Loucy (cell line): ENCODE measurements around the gene PDXP.

ENCODE experiments used
- H2AFZ ChIP-seq: fragments of 200-600 bp; sonication (generic); 2 replicates; pipeline ENCODE4 v1.6.0; 2016; ENCODE audit warnings: antibody characterized with exemption, mild to moderate bottlenecking, low read length, moderate library complexity
- H3F3A ChIP-seq: fragments of 200-600 bp; 2 replicates; pipeline ENCODE4 v1.6.0; 2016; ENCODE audit warnings: antibody characterized with exemption, low read depth, mild to moderate bottlenecking
- H3K27me3 ChIP-seq: fragments of 200-600 bp; sonication (generic); 2 replicates; pipeline ENCODE4 v1.6.1; 2014; ENCODE audit warnings: low read length, mild to moderate bottlenecking; ENCODE audit not compliant: insufficient read depth, poor library complexity, severe bottlenecking
- H3K36me3 ChIP-seq: fragments of 200-600 bp; sonication (generic); 2 replicates; pipeline ENCODE4 v1.6.1; 2016; ENCODE audit warnings: low read length; ENCODE audit not compliant: insufficient read depth
- H3K4me1 ChIP-seq: fragments of 200-600 bp; sonication (generic); 2 replicates; pipeline ENCODE4 v1.5.1; 2014; ENCODE audit warnings: low read length, mild to moderate bottlenecking; ENCODE audit not compliant: insufficient read depth, poor library complexity, severe bottlenecking
- H3K4me2 ChIP-seq: fragments of 200-600 bp; sonication (generic); 2 replicates; pipeline ENCODE4 v1.6.0; 2014; ENCODE audit warnings: antibody characterized with exemption, low read length, low read depth, mild to moderate bottlenecking; ENCODE audit not compliant: poor library complexity, severe bottlenecking
- H3K4me3 ChIP-seq: fragments of 200-600 bp; sonication (generic); 2 replicates; pipeline ENCODE4 v1.5.1; 2014; ENCODE audit warnings: low read length, mild to moderate bottlenecking, mixed read lengths; ENCODE audit not compliant: poor library complexity, severe bottlenecking
- H3K79me2 ChIP-seq: fragments of 200-600 bp; sonication (generic); 2 replicates; pipeline ENCODE4 v1.6.1; 2014; ENCODE audit warnings: low read length; ENCODE audit not compliant: insufficient read depth
- H3K9ac ChIP-seq: fragments of 200-600 bp; sonication (generic); 2 replicates; pipeline ENCODE4 v1.6.0; 2014; ENCODE audit warnings: mild to moderate bottlenecking, low read depth, low read length, moderate library complexity; ENCODE audit not compliant: poor library complexity, severe bottlenecking
- H3K9me2 ChIP-seq: fragments of 200-600 bp; sonication (generic); replicated peaks from 2 replicates; pipeline ENCODE4 v1.6.1; 2016; ENCODE audit warnings: low read depth, low read length, mixed read lengths
- H3K9me3 ChIP-seq: fragments of 200-600 bp; sonication (generic); 2 replicates; pipeline ENCODE4 v1.6.1; 2014; ENCODE audit warnings: mild to moderate bottlenecking, antibody characterized with exemption, low read length, low read depth; ENCODE audit not compliant: insufficient read depth
- H4K20me1 ChIP-seq: fragments of 200-600 bp; sonication (generic); 2 replicates; pipeline ENCODE4 v1.6.0; 2014; ENCODE audit warnings: antibody characterized with exemption, low read length, mild to moderate bottlenecking; ENCODE audit not compliant: insufficient read depth, poor library complexity, severe bottlenecking
- CTCF ChIP-seq: fragments of 200-600 bp; sonication (generic); conservative IDR thresholded peaks from 2 replicates; pipeline ENCODE4 v1.5.1; 2014; ENCODE audit warnings: mild to moderate bottlenecking, antibody characterized with exemption, low read length
- EZH2phosphoT487 ChIP-seq: fragments of 200-600 bp; IDR thresholded peaks from 2 replicates; pipeline ENCODE4 v1.6.1; 2018; ENCODE audit warnings: antibody characterized with exemption, mild to moderate bottlenecking, moderate library complexity, borderline replicate concordance

PDXP gene

GRCh38 chr22:37617431-37617830 is 41.1 kb upstream of the PDXP start:
- no peak overlapping the region for H3K9ac ChIP-seq
- H3K4me2 ChIP-seq: no peak overlapping the region
- no peaks in the 10 kb centered on the region for H4K20me1 ChIP-seq
- H3F3A ChIP-seq: no peaks in the 10 kb centered on the region
- H3K79me2 ChIP-seq: peaks cover 6% of the 10 kb centered on the region; the same call in 1 of the 2 replicates
- H3K4me3 ChIP-seq: no peak overlapping the region
- TF ChIP-seq CTCF: no peak
- TF ChIP-seq EZH2phosphoT487: no peak
- no peak overlapping the region for H2AFZ ChIP-seq
- no peaks in the 10 kb centered on the region for H3K9me2 ChIP-seq
- no peaks in the 10 kb centered on the region for H3K27me3 ChIP-seq
- H3K36me3 ChIP-seq: peaks cover 35% of the 10 kb centered on the region; the same call in 1 of the 2 replicates
- H3K4me1 ChIP-seq: no peaks in the 10 kb centered on the region
- no peaks in the 10 kb centered on the region for H3K9me3 ChIP-seq

GRCh38 chr22:37618072-37618656 is 40.4 kb upstream of the PDXP start:
- no peak for TF ChIP-seq EZH2phosphoT487
- TF ChIP-seq CTCF: no peak
- no peaks in the 10 kb centered on the region for H3K9me3 ChIP-seq
- H3F3A ChIP-seq: no peaks in the 10 kb centered on the region
- no peaks in the 10 kb centered on the region for H3K9me2 ChIP-seq
- no peak overlapping the region for H2AFZ ChIP-seq
- H3K27me3 ChIP-seq: no peaks in the 10 kb centered on the region
- H3K4me3 ChIP-seq: no peak overlapping the region
- peaks cover 35% of the 10 kb centered on the region; the same call in 1 of the 2 replicates for H3K36me3 ChIP-seq
- peaks cover under 1% of the 10 kb centered on the region; the same call in 1 of the 2 replicates for H3K79me2 ChIP-seq
- H4K20me1 ChIP-seq: no peaks in the 10 kb centered on the region
- no peaks in the 10 kb centered on the region for H3K4me1 ChIP-seq
- no peak overlapping the region for H3K4me2 ChIP-seq
- no peak overlapping the region for H3K9ac ChIP-seq

DNA sequence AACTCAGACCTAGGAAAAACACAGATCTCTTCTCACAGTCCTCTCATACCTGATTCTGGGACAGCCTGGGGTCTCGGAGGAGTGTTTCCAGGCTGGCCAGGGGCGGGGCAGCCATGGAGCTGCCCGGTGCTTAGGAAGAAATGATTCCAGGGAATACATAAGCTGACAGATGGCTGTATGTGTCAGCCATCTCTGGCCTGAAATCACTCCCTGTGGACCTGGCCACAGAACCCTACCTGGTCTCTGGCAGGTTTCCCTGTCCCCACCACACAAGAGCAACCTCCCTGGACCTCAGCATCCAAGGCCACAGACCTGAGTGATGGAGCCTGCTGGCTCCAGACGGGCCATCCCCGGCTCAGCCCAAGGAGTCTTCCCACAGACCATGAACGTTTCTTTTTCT is 39.8 kb upstream of the PDXP start:
- no peaks in the 10 kb centered on the region for H3F3A ChIP-seq
- H3K9ac ChIP-seq: no peak overlapping the region
- TF ChIP-seq EZH2phosphoT487 (no peak), CTCF (no peak)
- no peak overlapping the region for H2AFZ ChIP-seq
- no peaks in the 10 kb centered on the region for H3K9me2 ChIP-seq
- H3K9me3 ChIP-seq: no peaks in the 10 kb centered on the region
- no peak overlapping the region for H3K4me3 ChIP-seq
- H4K20me1 ChIP-seq: no peaks in the 10 kb centered on the region
- H3K27me3 ChIP-seq: no peaks in the 10 kb centered on the region
- H3K4me1 ChIP-seq: peaks cover under 1% of the 10 kb centered on the region
- H3K79me2 ChIP-seq: no peaks in the 10 kb centered on the region
- peaks cover 35% of the 10 kb centered on the region; the same call in 1 of the 2 replicates for H3K36me3 ChIP-seq
- no peak overlapping the region for H3K4me2 ChIP-seq
